ENCODE data around the gene TECTA. TPM values are rescaled to one million over a fixed set of nuclear protein-coding genes. Genes with fewer than 3 reads are reported as not detected.

Gene TECTA
- total and polyA plus RNA-seq, 11 donors = 0.42 to 1.3 (median 0.95) TPM

DNA sequence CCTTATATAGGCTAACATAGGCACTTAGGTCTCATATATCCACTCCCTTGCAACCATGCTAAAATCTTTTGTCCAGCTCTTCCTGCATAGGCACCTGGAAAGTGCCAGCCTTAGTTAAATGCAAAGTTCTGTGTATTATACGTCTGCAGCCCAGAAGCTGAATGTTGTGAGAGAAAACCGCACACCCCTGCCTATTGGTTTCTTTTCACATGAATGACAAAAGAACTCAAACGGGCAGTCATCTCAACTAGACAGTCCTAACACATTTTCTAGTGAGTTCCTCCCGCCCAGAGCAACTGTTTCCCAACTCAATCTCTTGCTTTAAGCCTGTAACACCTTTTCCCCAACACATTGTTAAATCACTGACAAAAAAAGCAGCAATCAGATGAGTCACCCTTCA is 122.1 kb downstream of the TECTA start:
- H3K27me3 ChIP-seq = no peaks in the 10 kb centered on the region
- peaks cover 0 to 4% (median 0%) of the 10 kb centered on the region in 12 donors for H3K9me3 ChIP-seq
- TF ChIP-seq, protein P1, sequence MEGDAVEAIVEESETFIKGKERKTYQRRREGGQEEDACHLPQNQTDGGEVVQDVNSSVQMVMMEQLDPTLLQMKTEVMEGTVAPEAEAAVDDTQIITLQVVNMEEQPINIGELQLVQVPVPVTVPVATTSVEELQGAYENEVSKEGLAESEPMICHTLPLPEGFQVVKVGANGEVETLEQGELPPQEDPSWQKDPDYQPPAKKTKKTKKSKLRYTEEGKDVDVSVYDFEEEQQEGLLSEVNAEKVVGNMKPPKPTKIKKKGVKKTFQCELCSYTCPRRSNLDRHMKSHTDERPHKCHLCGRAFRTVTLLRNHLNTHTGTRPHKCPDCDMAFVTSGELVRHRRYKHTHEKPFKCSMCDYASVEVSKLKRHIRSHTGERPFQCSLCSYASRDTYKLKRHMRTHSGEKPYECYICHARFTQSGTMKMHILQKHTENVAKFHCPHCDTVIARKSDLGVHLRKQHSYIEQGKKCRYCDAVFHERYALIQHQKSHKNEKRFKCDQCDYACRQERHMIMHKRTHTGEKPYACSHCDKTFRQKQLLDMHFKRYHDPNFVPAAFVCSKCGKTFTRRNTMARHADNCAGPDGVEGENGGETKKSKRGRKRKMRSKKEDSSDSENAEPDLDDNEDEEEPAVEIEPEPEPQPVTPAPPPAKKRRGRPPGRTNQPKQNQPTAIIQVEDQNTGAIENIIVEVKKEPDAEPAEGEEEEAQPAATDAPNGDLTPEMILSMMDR (IDR thresholded peaks at IDR 0.05) = no peak
- TF ChIP-seq POLR2A (IDR thresholded peaks at IDR 0.05) = no peak
- no peak for DNase-seq
- ATAC-seq = no peak
- 69 to 80% (median 75%) methylated on average over 4 of the region's 4 CpGs for WGBS, 4 donors
- no peaks in the 10 kb centered on the region for H3K36me3 ChIP-seq
- H3K4me3 ChIP-seq = no peak overlapping the region
- intact Hi-C loops (cut with DNase I) = no loop called here
- no peaks in the 10 kb centered on the region for H3K4me1 ChIP-seq
- H3K27ac ChIP-seq = no peak overlapping the region

DNA sequence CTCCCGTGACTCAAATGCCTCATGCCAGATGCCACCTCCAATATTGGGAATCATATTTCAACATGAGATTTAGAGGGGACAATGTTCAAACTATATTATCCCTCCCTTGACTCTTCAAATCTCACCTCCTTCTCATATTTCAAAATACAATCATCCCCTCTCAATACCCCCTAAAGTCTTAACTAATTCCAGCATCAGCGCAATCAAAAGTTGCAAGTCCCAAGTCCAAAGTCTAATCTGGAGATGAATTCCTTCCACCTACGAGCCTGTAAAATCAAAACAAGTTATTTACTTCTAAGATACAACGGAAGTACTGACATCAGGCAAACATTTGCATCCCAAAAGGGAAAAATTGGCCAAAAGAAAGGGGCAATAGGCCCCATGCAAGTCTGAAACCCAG is 124.3 kb downstream of the TECTA start:
- Histone ChIP-seq H3K9me3 (peaks cover 0 to 4% (median 0%) of the 10 kb centered on the region in 12 donors), H3K27ac (no peak overlapping the region), H3K36me3 (no peaks in the 10 kb centered on the region), H3K4me3 (no peak overlapping the region), H3K27me3 (no peaks in the 10 kb centered on the region), H3K4me1 (peaks cover 0 to 10% (median 0%) of the 10 kb centered on the region in 12 donors)
- ATAC-seq (no peak), DNase-seq (no peak)
- TF ChIP-seq, protein P1 (IDR thresholded peaks at IDR 0.05) = no peak
- no peak for TF ChIP-seq POLR2A (IDR thresholded peaks at IDR 0.05)
- WGBS, 4 donors = 81 to 86% (median 85%) methylated on average over 4 of the region's 4 CpGs
- intact Hi-C loops (cut with DNase I) = no loop called here

DNA sequence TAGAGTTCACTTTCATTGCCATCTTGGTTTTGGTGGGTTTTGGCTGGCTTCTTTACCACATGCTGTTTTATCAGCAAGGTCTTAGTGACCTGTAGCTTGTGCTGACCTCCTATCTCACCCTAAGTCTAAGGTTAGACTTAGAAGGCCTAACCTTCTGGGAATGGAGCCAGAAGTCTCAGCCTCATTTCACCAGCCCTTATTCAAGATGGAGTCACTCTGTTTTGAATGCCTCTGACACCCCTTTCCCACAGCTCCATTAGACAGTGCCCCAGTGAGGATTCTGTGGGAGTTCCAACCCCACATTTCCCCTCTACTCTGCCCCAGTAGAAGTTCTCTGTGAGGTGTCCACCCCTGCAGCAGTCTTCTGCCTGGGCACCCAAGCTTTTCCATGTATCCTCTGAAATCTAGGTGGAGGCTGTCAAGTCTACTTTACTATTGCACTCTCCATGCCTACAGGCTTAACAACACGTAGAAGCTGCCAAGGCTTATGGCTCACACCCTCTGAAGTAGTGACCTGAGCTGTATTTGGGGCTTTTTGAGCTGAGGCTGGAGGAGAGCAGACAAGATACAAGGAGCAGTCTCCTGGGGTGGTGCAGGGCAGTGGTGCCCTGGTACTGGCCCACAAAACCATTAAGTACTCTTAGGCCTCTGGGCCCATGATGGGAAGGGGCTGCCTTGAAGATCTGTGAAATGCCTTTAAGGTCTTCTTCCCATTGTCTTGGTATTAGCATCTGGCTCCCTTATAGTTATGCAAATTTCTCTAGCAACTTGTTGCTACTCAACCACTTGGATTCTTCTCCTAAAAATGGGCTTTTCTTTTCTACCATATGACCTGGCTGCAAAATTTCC is 125.6 kb downstream of the TECTA start:
- Histone ChIP-seq H3K9me3 (peaks cover 0 to 4% (median 0%) of the 10 kb centered on the region in 12 donors), H3K27me3 (no peaks in the 10 kb centered on the region), H3K36me3 (no peaks in the 10 kb centered on the region), H3K27ac (no peak overlapping the region), H3K4me3 (no peak overlapping the region), H3K4me1 (peaks cover 0 to 18% (median 2%) of the 10 kb centered on the region in 12 donors)
- intact Hi-C loops (cut with DNase I) = no loop called here
- TF ChIP-seq POLR2A (IDR thresholded peaks at IDR 0.05) = no peak
- TF ChIP-seq, protein P1 (IDR thresholded peaks at IDR 0.05) = no peak
- no peak for ATAC-seq
- no peak for DNase-seq
- WGBS, 4 donors = 69 to 86% (median 77%) methylated on average over 1 of the region's 1 CpG

DNA sequence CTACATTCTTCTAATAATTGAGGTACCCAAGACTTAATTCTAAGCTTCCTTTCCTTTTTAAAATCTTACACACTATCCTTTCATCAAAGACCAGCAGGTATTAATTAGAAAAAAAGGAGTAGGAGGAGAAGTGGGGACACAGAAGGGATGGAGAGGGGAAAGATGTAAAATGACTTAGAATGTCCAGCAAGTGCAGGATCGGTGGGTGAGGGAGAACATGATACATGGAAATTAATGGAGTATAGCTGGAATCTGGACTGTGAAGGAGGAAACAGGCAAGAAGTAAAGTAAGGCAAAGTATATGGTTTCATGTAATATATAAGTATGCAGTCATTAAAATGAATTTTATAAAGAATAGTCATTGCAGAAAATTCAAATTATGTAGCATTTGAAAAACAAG is 127.8 kb downstream of the TECTA start:
- DNase-seq (no peak), ATAC-seq (no peak)
- intact Hi-C loops (cut with DNase I) = no loop called here
- Histone ChIP-seq H3K4me1 (peaks cover 0 to 23% (median 3%) of the 10 kb centered on the region in 12 donors), H3K27me3 (peaks cover 0 to under 1% (median 0%) of the 10 kb centered on the region in 9 donors), H3K9me3 (peaks cover 0 to 4% (median 0%) of the 10 kb centered on the region in 12 donors), H3K27ac (no peak overlapping the region), H3K4me3 (no peak overlapping the region), H3K36me3 (no peaks in the 10 kb centered on the region)
- TF ChIP-seq, protein P1 (IDR thresholded peaks at IDR 0.05) = no peak
- TF ChIP-seq POLR2A (IDR thresholded peaks at IDR 0.05) = no peak
- WGBS, 4 donors = 87 to 93% (median 91%) methylated on average over 1 of the region's 1 CpG

Measured in heart left ventricle (tissue), 16 donors.